Fibroblast of lung (primary cell): ENCODE measurements around the gene HPCAL1. TPM values are rescaled to one million over a fixed set of nuclear protein-coding genes. Genes with fewer than 3 reads are reported as not detected.

ENCODE experiments used
- DNase-seq, 2 donors: peaks; one replicate each; pipeline versions ENCODE4 v3.0.0 to v3.0.0-alpha.2; 2010; ENCODE audit warnings: low read depth in 2 of 2
- H2AFZ ChIP-seq: 2 replicates; pipeline ENCODE4 v1.5.1; 2012; ENCODE audit warnings: low read length, control low read depth, inconsistent platforms
- H3K27ac ChIP-seq: 2 replicates; pipeline ENCODE4 v1.5.1; 2011; ENCODE audit warnings: low read length, control low read depth; ENCODE audit not compliant: insufficient read depth
- H3K27me3 ChIP-seq: 2 replicates; pipeline ENCODE4 v1.5.1; 2011; ENCODE audit warnings: mild to moderate bottlenecking, low read length; ENCODE audit not compliant: control insufficient read depth, insufficient read depth
- H3K36me3 ChIP-seq: 2 replicates; pipeline ENCODE4 v1.5.1; 2011; ENCODE audit warnings: low read length; ENCODE audit not compliant: control insufficient read depth, insufficient read depth
- H3K4me1 ChIP-seq: 2 replicates; pipeline ENCODE4 v1.5.1; 2011; ENCODE audit warnings: low read length; ENCODE audit not compliant: control insufficient read depth, insufficient read depth; ENCODE audit errors: extremely low read depth
- H3K4me2 ChIP-seq: 2 replicates; pipeline ENCODE4 v1.5.1; 2011; ENCODE audit warnings: low read length, control low read depth; ENCODE audit not compliant: insufficient read depth; ENCODE audit errors: extremely low read depth
- H3K4me3 ChIP-seq, 4 experiments: fragments of 200-600 bp in 1 of 4; sonication (generic) in 1 of 4; replicated peaks in 1 of 4; 2 replicates each; pipeline ENCODE4 v1.5.1; 2011 to 2016; ENCODE audit warnings: low read length in 4 of 4, low read depth in 3 of 4, mild to moderate bottlenecking in 3 of 4, control low read depth in 2 of 4, inconsistent platforms in 1 of 4, mixed read lengths in 1 of 4; ENCODE audit not compliant: insufficient read depth in 1 of 4; ENCODE audit errors: control extremely low read depth in 1 of 4
- H3K79me2 ChIP-seq: 2 replicates; pipeline ENCODE4 v1.5.1; 2012; ENCODE audit warnings: mild to moderate bottlenecking, low read length, inconsistent platforms; ENCODE audit not compliant: control insufficient read depth, insufficient read depth
- H3K9ac ChIP-seq: 2 replicates; pipeline ENCODE4 v1.5.1; 2011; ENCODE audit warnings: mild to moderate bottlenecking, low read length, control low read depth; ENCODE audit not compliant: insufficient read depth
- H3K9me3 ChIP-seq: 2 replicates; pipeline ENCODE4 v1.5.1; 2012; ENCODE audit warnings: low read depth, low read length; ENCODE audit not compliant: control insufficient read depth, insufficient read depth
- H4K20me1 ChIP-seq: 2 replicates; pipeline ENCODE4 v1.5.1; 2011; ENCODE audit warnings: low read length; ENCODE audit not compliant: control insufficient read depth, insufficient read depth; ENCODE audit errors: extremely low read depth
- CTCF ChIP-seq, 2 donors: IDR thresholded peaks in 1 of 2; conservative IDR thresholded peaks in 1 of 2; 1 replicate in 1 of 2; 2 replicates in 1 of 2; pipeline ENCODE4 v1.5.1; 2011 to 2012; ENCODE audit warnings: low read length in 2 of 2, control low read depth in 1 of 2, inconsistent platforms in 1 of 2, low read depth in 1 of 2, mild to moderate bottlenecking in 1 of 2
- EZH2 ChIP-seq: IDR thresholded peaks from 2 replicates; pipeline ENCODE4 v1.5.1; 2012; ENCODE audit warnings: low read length, control low read depth, mild to moderate bottlenecking; ENCODE audit errors: missing control alignments
- polyA plus RNA-seq, 2 donors: library from polyadenylated mRNA; depleted of rRNA in 1 of 2; stranded (reverse) in 1 of 2; unstranded in 1 of 2; fragments of >200 nt; gene quantifications; 2 replicates each; pipeline ENCODE4 v1.2.1, GENCODE V29; 2011 to 2012; ENCODE audit warnings: missing spikeins in 1 of 2
- total RNA-seq: library from RNA; depleted of rRNA; stranded (reverse); fragments of >200 nt; gene quantifications from 2 replicates; pipeline ENCODE4 v1.2.1, GENCODE V29; 2014

Gene HPCAL1
- total and polyA plus RNA-seq, 2 donors (not counting 1 experiment from before 2014, with no cell fraction given): 11.4 to 34.5 TPM

- peak; percentile 92 to 94 for TF ChIP-seq CTCF (conservative IDR thresholded peaks at IDR 0.05 in 1 of 2, IDR thresholded peaks at IDR 0.05 in 1 of 2; ENCODE audit: low read depth in 1 of 2, low read length in 2 of 2)
- no peak for TF ChIP-seq EZH2
- Histone ChIP-seq H2AFZ (no peak overlapping the region), H3K9ac (no peak overlapping the region), H3K27me3 (no peaks in the 10 kb centered on the region), H3K27ac (no peak overlapping the region), H3K9me3 (no peaks in the 10 kb centered on the region), H3K4me3 (no peak overlapping the region), H3K79me2 (no peaks in the 10 kb centered on the region), H3K4me2 (no peak overlapping the region), H4K20me1 (no peaks in the 10 kb centered on the region), H3K4me1 (no peaks in the 10 kb centered on the region), H3K36me3 (peaks cover 12% of the 10 kb centered on the region)
- peak; percentile 44 to 58 for DNase-seq
These were observed 132.4 kb downstream of the HPCAL1 start for GRCh38 chr2:10434886-10435819.

DNA sequence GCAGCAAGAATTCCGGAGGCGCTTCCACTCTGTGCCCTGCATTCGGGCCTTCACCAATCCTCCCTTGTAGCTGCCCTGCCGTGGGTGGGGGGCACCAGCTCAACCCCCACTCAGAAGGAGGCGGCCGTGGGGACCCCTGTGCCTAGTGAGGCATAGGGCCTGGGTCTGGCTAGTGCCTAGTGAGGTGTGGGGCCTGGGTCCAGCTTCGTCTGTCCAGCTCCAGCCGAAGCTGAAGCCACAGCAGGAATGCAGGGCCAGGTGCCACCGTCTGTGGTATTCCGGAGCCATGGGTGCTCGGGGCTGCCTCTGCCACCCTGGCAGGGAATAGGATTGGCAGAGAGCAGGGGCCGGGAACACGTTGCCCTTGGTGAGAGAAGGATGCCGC is 133.1 kb downstream of the HPCAL1 start:
- Histone ChIP-seq H3K36me3 (peaks cover 15% of the 10 kb centered on the region), H3K27me3 (no peaks in the 10 kb centered on the region), H3K4me1 (no peaks in the 10 kb centered on the region), H3K79me2 (no peaks in the 10 kb centered on the region), H3K4me2 (no peak overlapping the region), H4K20me1 (no peaks in the 10 kb centered on the region), H3K4me3 (no peak overlapping the region), H3K9me3 (no peaks in the 10 kb centered on the region), H2AFZ (no peak overlapping the region), H3K9ac (no peak overlapping the region), H3K27ac (no peak overlapping the region)
- TF ChIP-seq CTCF (conservative IDR thresholded peaks at IDR 0.05 in 1 of 2, IDR thresholded peaks at IDR 0.05 in 1 of 2; ENCODE audit: low read depth in 1 of 2, low read length in 2 of 2) (no peak), EZH2 (no peak)
- DNase-seq: no peak

- Histone ChIP-seq H3K4me3 (no peak overlapping the region), H3K27me3 (no peaks in the 10 kb centered on the region), H4K20me1 (no peaks in the 10 kb centered on the region), H3K9me3 (no peaks in the 10 kb centered on the region), H3K4me1 (no peaks in the 10 kb centered on the region), H3K36me3 (peaks cover 17% of the 10 kb centered on the region), H3K4me2 (no peak overlapping the region), H3K79me2 (no peaks in the 10 kb centered on the region), H2AFZ (no peak overlapping the region), H3K27ac (no peak overlapping the region), H3K9ac (no peak overlapping the region)
- no peak for TF ChIP-seq EZH2
- TF ChIP-seq CTCF (conservative IDR thresholded peaks at IDR 0.05 in 1 of 2, IDR thresholded peaks at IDR 0.05 in 1 of 2; ENCODE audit: low read depth in 1 of 2, low read length in 2 of 2): no peak
- no peak for DNase-seq
These were observed 133.9 kb downstream of the HPCAL1 start for GRCh38 chr2:10436583-10437110.
